Uterus (tissue), 2 donors: ENCODE results near the gene SEL1L2.

Experiments used
- POLR2A ChIP-seq, 2 donors: fragments of 450-650 bp; IDR thresholded peaks; one replicate each; pipeline ENCODE4 v1.6.1; 2016; ENCODE audit warnings: antibody characterized with exemption in 2 of 2, mild to moderate bottlenecking in 1 of 2, moderate library complexity in 1 of 2
- TF ChIP-seq, protein P1 (sequence below), 4 experiments: fragments of 200-600 bp in 2 of 4; fragments of 450-650 bp in 2 of 4; sonication (generic) in 2 of 4; IDR thresholded peaks; one replicate each; pipeline ENCODE4 v1.5.1; 2016 to 2019; ENCODE audit warnings: antibody characterized with exemption in 4 of 4, mild to moderate bottlenecking in 2 of 4, moderate library complexity in 1 of 4

DNA sequence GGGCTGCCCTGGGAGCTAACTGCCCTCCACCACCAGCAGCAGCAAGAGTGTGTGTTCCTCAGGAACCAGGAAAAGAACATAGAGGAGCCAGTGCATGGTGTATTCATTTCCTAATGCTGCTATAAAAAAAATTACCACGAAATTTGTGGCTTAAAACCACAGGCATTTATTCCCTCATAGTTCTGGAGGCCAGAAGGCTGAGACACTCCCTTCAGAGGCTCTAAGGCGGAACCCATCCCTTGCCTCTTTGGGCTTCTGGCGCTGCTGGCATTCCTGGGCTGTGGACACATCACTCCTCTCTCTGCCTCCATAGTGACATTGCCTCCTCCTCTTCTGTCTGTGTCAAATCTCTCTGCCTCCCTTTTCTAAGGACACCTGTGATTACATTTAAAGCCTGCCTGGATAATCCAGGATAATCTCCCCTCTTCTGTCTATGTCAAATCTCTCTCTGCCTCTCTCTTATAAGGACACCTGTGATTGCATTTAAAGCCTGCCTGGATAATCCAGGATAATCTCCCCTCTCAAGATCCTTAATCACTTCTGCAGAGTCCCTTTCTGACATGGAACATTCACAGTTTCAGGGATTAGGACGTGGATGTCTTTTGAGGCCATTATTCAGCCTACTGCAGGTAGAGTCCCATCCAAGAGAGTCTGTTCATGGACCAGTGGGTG lies 150.9 kb downstream of the SEL1L2 start:
- TF ChIP-seq, protein P1, sequence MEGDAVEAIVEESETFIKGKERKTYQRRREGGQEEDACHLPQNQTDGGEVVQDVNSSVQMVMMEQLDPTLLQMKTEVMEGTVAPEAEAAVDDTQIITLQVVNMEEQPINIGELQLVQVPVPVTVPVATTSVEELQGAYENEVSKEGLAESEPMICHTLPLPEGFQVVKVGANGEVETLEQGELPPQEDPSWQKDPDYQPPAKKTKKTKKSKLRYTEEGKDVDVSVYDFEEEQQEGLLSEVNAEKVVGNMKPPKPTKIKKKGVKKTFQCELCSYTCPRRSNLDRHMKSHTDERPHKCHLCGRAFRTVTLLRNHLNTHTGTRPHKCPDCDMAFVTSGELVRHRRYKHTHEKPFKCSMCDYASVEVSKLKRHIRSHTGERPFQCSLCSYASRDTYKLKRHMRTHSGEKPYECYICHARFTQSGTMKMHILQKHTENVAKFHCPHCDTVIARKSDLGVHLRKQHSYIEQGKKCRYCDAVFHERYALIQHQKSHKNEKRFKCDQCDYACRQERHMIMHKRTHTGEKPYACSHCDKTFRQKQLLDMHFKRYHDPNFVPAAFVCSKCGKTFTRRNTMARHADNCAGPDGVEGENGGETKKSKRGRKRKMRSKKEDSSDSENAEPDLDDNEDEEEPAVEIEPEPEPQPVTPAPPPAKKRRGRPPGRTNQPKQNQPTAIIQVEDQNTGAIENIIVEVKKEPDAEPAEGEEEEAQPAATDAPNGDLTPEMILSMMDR (IDR thresholded peaks at IDR 0.05), result no peak
- TF ChIP-seq POLR2A (IDR thresholded peaks at IDR 0.05), result no peak
